HepG2 (cell line): Measurements from ENCODE around the gene ADIPOR2. TPM values are rescaled to one million over a fixed set of nuclear protein-coding genes. Genes with fewer than 3 reads are reported as not detected.

ENCODE experiments used
- FOXC1 ChIP-seq: sonication (generic); formaldehyde crosslinking; IDR thresholded peaks from 2 replicates; pipeline ENCODE4 v1.8.0; 2022; ENCODE audit warnings: mild to moderate bottlenecking, missing genetic modification reagents, borderline replicate concordance
- FOXO1 ChIP-seq: sonication (generic); formaldehyde crosslinking; IDR thresholded peaks from 2 replicates; pipeline ENCODE4 v1.4.0; 2020; ENCODE audit warnings: missing genetic modification reagents
- HDAC1 ChIP-seq: sonication (generic); formaldehyde crosslinking; IDR thresholded peaks from 2 replicates; pipeline ENCODE4 v1.5.1; 2020; ENCODE audit warnings: mild to moderate bottlenecking, missing genetic modification reagents
- MBNL3 ChIP-seq: fragments of 250-450 bp; sonication (Bioruptor Pico); conservative IDR thresholded peaks from 2 replicates; pipeline ENCODE4 v1.8.0; 2022; ENCODE audit warnings: mild to moderate bottlenecking, inconsistent platforms
- MYNN ChIP-seq: sonication (generic); formaldehyde crosslinking; IDR thresholded peaks from 2 replicates; pipeline ENCODE4 v1.4.0; 2020; ENCODE audit warnings: mild to moderate bottlenecking, low read depth, missing genetic modification reagents
- NFE2 ChIP-seq: sonication (generic); formaldehyde crosslinking; IDR thresholded peaks from 2 replicates; pipeline ENCODE4 v1.4.0; 2020; ENCODE audit warnings: missing genetic modification reagents
- NR1H2 ChIP-seq: sonication (generic); formaldehyde crosslinking; IDR thresholded peaks from 2 replicates; pipeline ENCODE4 v1.8.1; 2022; ENCODE audit warnings: low read depth, missing genetic modification reagents, borderline replicate concordance
- NRL ChIP-seq: sonication (generic); formaldehyde crosslinking; IDR thresholded peaks from 2 replicates; pipeline ENCODE4 v1.5.0; 2020; ENCODE audit warnings: missing genetic modification reagents, mild to moderate bottlenecking, moderate library complexity, borderline replicate concordance
- PHF20 ChIP-seq: sonication (generic); formaldehyde crosslinking; IDR thresholded peaks from 2 replicates; pipeline ENCODE4 v1.5.0; 2020; ENCODE audit warnings: mild to moderate bottlenecking, missing genetic modification reagents
- RORA ChIP-seq: sonication (generic); formaldehyde crosslinking; IDR thresholded peaks from 2 replicates; pipeline ENCODE4 v1.5.0; 2020; ENCODE audit warnings: mild to moderate bottlenecking, missing genetic modification reagents, moderate library complexity
- ZFY ChIP-seq: sonication (generic); formaldehyde crosslinking; IDR thresholded peaks from 2 replicates; pipeline ENCODE4 v1.4.0; 2020; ENCODE audit warnings: missing genetic modification reagents
- ZNF777 ChIP-seq: sonication (generic); formaldehyde crosslinking; IDR thresholded peaks from 2 replicates; pipeline ENCODE4 v1.4.0; 2020; ENCODE audit warnings: missing genetic modification reagents
- ZNF790 ChIP-seq: sonication (generic); formaldehyde crosslinking; IDR thresholded peaks from 2 replicates; pipeline ENCODE4 v1.8.0; 2022; ENCODE audit warnings: missing genetic modification reagents, mild to moderate bottlenecking, borderline replicate concordance
- ZNF792 ChIP-seq: IDR thresholded peaks from 2 replicates; pipeline ENCODE4 v1.6.1; 2016
- polyA plus RNA-seq, 8 experiments: library from polyadenylated mRNA; depleted of rRNA in 3 of 8; stranded (reverse) in 7 of 8; unstranded in 1 of 8; fragments of >200 nt; fragmentation: Illumina TruSeq in 4 of 8; extraction: Trizol in 4 of 8; gene quantifications; 2 replicates each; pipeline versions ENCODE4 v1.2.1 to v1.2.3, GENCODE V29; 2011 to 2016; ENCODE audit warnings: low read depth in 4 of 8, missing spikeins in 1 of 8, mixed read lengths in 1 of 8; ENCODE audit not compliant: insufficient read depth in 1 of 8
- total RNA-seq, 5 experiments: library from RNA; depleted of rRNA; stranded (reverse); fragments of >200 nt; fragmentation: Illumina TruSeq; extraction: Trizol; gene quantifications; 2 replicates each; pipeline ENCODE4 v1.2.3, GENCODE V29; 2016; ENCODE audit warnings: low read depth in 1 of 5
- TF ChIP-seq, protein P1 (sequence below): sonication (generic); formaldehyde crosslinking; IDR thresholded peaks from 2 replicates; pipeline ENCODE4 v1.5.0; 2020; ENCODE audit warnings: missing genetic modification reagents
- TF ChIP-seq, protein P2 (sequence below): sonication (generic); formaldehyde crosslinking; IDR thresholded peaks from 2 replicates; pipeline ENCODE4 v1.4.0; 2020; ENCODE audit warnings: missing genetic modification reagents
- TF ChIP-seq, protein P3 (sequence below): sonication (generic); formaldehyde crosslinking; IDR thresholded peaks from 2 replicates; pipeline ENCODE4 v1.8.0; 2022; ENCODE audit warnings: mild to moderate bottlenecking, missing genetic modification reagents, moderate library complexity
- TF ChIP-seq, protein P4 (sequence below): sonication (generic); formaldehyde crosslinking; IDR thresholded peaks from 2 replicates; pipeline ENCODE4 v1.8.0; 2022; ENCODE audit warnings: missing genetic modification reagents, mild to moderate bottlenecking, inconsistent platforms, borderline replicate concordance
- TF ChIP-seq, protein P5 (sequence below): sonication (generic); formaldehyde crosslinking; IDR thresholded peaks from 2 replicates; pipeline ENCODE4 v1.5.0; 2020; ENCODE audit warnings: mild to moderate bottlenecking, missing genetic modification reagents

Gene ADIPOR2
- total and polyA plus RNA-seq, 2 of the 13 experiments (the other 11 are each of a cell fraction or from before 2014, with no cell fraction given) = 35.2 to 52.2 TPM

DNA sequence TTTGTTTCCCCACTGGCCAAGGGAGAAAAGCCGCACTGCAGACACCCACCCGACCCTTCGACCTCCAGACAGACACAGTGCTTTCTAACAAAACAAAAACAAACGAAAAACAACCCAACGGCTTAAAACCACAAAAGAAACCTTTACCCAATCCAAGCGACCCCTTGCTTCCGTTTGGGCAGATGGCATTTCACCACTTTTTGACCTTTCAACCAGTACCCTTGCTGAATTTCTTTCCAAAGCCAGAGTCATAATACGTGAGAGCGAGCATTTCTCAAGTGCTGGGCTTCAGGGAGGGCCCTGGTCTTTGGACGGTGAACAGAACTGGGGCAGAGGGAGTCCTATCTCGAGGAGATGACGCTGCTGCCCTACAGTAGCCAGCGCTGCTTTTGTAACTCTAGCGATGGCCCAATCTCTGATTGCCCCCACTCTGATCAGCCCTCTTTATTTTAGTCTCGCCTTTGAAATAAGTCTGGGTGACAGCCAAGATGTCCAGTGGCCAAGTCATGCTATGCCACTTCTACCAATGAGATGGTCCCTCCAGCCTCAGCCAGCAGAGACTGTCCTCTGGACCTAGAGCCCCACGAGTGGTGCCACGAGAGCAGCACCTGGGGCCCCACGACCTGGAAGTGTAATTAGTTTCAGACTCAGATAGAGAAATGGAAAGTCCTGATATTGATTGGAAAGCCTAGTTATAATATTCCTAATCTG, 21.9 kb upstream of the ADIPOR2 start (continued):
- TF ChIP-seq ZNF790 (CRISPR knock-in tag) (no peak), ZFY (CRISPR knock-in tag) (peak; percentile 34; the same call in 1 of the 2 replicates), NR1H2 (CRISPR knock-in tag) (no peak), MYNN (CRISPR knock-in tag) (no peak), FOXO1 (CRISPR knock-in tag) (peak; percentile 75; the same call in 1 of the 2 replicates), PHF20 (CRISPR knock-in tag) (no peak; the same call in 1 of the 2 replicates), HDAC1 (peak; percentile 80), NRL (CRISPR knock-in tag) (no peak), ZNF777 (CRISPR knock-in tag) (0 out of 2 replicates have a peak, but pooled peaks have one; percentile 21), NFE2 (CRISPR knock-in tag) (no peak), MBNL3 (CRISPR knock-in tag) (no peak), RORA (CRISPR knock-in tag) (no peak), ZNF792 (CRISPR knock-in tag) (no peak), FOXC1 (CRISPR knock-in tag) (peak; percentile 55; the same call in 1 of the 2 replicates)
- TF ChIP-seq, protein P1, sequence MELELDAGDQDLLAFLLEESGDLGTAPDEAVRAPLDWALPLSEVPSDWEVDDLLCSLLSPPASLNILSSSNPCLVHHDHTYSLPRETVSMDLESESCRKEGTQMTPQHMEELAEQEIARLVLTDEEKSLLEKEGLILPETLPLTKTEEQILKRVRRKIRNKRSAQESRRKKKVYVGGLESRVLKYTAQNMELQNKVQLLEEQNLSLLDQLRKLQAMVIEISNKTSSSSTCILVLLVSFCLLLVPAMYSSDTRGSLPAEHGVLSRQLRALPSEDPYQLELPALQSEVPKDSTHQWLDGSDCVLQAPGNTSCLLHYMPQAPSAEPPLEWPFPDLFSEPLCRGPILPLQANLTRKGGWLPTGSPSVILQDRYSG (CRISPR knock-in tag) = no peak
- TF ChIP-seq, protein P2, sequence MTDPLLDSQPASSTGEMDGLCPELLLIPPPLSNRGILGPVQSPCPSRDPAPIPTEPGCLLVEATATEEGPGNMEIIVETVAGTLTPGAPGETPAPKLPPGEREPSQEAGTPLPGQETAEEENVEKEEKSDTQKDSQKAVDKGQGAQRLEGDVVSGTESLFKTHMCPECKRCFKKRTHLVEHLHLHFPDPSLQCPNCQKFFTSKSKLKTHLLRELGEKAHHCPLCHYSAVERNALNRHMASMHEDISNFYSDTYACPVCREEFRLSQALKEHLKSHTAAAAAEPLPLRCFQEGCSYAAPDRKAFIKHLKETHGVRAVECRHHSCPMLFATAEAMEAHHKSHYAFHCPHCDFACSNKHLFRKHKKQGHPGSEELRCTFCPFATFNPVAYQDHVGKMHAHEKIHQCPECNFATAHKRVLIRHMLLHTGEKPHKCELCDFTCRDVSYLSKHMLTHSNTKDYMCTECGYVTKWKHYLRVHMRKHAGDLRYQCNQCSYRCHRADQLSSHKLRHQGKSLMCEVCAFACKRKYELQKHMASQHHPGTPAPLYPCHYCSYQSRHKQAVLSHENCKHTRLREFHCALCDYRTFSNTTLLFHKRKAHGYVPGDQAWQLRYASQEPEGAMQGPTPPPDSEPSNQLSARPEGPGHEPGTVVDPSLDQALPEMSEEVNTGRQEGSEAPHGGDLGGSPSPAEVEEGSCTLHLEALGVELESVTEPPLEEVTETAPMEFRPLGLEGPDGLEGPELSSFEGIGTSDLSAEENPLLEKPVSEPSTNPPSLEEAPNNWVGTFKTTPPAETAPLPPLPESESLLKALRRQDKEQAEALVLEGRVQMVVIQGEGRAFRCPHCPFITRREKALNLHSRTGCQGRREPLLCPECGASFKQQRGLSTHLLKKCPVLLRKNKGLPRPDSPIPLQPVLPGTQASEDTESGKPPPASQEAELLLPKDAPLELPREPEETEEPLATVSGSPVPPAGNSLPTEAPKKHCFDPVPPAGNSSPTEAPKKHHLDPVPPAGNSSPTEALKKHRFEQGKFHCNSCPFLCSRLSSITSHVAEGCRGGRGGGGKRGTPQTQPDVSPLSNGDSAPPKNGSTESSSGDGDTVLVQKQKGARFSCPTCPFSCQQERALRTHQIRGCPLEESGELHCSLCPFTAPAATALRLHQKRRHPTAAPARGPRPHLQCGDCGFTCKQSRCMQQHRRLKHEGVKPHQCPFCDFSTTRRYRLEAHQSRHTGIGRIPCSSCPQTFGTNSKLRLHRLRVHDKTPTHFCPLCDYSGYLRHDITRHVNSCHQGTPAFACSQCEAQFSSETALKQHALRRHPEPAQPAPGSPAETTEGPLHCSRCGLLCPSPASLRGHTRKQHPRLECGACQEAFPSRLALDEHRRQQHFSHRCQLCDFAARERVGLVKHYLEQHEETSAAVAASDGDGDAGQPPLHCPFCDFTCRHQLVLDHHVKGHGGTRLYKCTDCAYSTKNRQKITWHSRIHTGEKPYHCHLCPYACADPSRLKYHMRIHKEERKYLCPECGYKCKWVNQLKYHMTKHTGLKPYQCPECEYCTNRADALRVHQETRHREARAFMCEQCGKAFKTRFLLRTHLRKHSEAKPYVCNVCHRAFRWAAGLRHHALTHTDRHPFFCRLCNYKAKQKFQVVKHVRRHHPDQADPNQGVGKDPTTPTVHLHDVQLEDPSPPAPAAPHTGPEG (CRISPR knock-in tag) = 0 out of 2 replicates have a peak, but pooled peaks have one; percentile 26
- TF ChIP-seq, protein P3, sequence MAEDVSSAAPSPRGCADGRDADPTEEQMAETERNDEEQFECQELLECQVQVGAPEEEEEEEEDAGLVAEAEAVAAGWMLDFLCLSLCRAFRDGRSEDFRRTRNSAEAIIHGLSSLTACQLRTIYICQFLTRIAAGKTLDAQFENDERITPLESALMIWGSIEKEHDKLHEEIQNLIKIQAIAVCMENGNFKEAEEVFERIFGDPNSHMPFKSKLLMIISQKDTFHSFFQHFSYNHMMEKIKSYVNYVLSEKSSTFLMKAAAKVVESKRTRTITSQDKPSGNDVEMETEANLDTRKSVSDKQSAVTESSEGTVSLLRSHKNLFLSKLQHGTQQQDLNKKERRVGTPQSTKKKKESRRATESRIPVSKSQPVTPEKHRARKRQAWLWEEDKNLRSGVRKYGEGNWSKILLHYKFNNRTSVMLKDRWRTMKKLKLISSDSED (CRISPR knock-in tag) = no peak
- TF ChIP-seq, protein P4, sequence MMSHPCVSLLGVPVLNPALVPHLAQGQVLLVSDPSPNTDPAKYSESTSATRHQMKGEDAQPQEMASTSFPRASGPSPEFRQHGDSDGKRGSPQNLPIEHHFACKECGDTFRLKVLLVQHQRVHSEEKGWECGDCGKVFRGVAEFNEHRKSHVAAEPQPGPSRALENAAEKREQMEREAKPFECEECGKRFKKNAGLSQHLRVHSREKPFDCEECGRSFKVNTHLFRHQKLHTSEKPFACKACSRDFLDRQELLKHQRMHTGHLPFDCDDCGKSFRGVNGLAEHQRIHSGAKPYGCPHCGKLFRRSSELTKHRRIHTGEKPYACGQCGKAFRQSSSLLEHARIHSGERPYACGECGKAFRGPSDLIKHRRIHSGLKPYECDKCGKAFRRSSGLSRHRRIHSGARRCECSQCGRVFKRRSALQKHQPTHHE (CRISPR knock-in tag) = no peak
- TF ChIP-seq, protein P5, sequence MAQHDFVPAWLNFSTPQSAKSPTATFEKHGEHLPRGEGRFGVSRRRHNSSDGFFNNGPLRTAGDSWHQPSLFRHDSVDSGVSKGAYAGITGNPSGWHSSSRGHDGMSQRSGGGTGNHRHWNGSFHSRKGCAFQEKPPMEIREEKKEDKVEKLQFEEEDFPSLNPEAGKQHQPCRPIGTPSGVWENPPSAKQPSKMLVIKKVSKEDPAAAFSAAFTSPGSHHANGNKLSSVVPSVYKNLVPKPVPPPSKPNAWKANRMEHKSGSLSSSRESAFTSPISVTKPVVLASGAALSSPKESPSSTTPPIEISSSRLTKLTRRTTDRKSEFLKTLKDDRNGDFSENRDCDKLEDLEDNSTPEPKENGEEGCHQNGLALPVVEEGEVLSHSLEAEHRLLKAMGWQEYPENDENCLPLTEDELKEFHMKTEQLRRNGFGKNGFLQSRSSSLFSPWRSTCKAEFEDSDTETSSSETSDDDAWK (CRISPR knock-in tag) = no peak
